ENCODE measurements around the gene FANCL.
"Not testable (repeated sequence)": the region's sequence is repeated elsewhere in the genome, so short reads cannot be mapped to it uniquely, and the experiment has no call there.

The FANCL gene

DNA sequence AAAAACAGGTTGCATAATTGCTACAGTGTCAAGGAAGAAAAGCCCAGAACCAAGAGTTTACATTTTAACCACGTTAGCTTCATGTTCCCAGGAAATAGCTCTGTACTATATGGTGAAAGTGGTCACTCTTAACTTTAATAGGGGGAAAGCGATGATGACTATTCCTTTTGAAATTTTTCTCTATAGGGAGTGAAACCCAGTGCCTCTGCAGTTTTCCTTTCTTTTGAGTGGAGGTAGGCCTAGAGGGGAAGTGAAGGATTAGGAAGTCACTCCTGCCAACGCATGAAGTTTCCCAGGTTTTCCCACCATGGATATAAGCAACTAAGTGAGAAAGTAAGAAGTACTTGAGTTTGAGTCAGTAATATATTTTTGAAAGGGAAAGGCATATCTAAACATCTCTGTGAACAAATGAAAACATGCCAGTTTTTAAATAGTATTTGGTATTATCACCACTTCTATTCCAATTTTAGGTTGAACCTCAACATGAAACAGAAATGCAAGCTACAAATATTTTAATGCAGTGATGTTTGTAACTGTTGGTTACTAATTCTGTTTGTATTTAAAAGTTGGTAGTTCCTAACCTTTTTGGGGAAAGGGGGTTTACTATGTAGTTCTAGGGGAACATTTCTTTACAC, 102.6 kb downstream of the FANCL start:
- no peak for DNase-seq

DNA sequence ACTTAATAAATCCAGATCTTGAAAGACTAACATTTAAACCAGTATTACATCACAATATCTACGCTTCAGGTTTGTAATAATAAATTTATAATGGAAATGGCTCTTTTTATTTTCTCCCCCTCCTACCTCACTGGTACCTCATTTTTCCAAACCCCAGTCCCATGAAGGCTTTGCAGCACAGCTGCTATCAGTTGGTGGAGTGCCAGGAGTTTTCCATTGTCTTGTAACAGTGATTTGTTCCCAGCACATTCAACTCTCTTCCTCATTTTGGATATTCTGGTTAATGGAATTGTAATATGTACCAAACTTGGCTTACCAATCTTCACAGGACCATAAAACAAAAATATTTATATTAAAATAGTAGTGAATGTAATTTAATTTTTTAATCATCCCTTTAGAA, 103.3 kb downstream of the FANCL start:
- no peak for DNase-seq

DNA sequence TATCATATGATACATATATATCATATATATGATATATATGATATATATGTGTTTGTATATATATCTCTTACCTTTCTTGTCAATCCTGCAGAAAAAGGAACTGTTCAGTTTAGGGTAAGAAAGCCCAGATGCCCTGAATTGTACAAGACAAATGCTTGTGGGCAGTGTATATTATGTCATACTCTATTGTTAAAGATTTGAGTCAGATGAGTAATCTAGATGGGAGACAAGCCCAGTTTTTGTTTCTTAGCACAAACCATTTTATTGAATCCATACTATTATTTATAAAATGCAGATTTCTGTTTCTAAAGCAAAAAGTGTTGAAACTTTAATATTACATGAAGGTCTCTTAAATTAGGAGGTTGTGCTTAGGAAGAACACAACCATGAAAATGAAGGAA, 103.9 kb downstream of the FANCL start:
- DNase-seq: no peak

DNA sequence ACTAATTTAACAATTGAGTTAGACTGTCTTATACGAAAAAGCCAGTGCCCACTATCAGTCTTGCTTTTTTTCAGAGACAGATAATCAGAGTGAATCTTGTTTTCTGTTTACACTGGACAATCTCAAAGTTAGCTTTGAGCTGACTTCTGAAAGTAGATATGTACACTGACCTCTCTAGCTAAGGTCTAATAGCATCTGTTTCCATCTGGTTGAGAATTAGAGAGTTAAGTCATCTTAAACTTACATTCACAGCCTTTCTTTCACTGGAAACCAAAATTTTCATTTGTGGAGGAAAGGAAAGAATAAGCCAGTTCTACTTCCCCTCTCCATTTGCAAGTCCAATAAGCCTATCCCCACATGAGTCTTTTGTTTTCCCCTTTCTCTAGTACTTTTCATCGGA, 105.3 kb downstream of the FANCL start:
- no peak for DNase-seq

DNA sequence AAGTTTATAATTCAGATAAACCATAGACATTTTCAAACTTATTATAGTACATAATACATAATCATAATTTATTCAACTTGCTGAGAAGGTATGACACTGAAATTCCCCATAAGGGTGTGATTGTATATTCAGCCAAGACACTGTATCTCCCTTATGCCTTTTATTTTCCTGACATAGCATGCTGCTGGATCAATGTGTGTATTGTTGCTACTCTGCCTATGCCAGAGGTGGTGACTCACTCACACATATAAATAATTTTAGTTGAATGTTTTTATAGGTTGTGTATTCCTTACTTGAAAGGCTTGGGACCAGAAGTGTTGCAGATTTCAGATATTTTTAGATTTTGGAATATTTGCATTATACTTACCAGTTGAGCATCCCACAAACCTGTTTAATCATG, 107.7 kb downstream of the FANCL start:
- no peak for DNase-seq

DNA sequence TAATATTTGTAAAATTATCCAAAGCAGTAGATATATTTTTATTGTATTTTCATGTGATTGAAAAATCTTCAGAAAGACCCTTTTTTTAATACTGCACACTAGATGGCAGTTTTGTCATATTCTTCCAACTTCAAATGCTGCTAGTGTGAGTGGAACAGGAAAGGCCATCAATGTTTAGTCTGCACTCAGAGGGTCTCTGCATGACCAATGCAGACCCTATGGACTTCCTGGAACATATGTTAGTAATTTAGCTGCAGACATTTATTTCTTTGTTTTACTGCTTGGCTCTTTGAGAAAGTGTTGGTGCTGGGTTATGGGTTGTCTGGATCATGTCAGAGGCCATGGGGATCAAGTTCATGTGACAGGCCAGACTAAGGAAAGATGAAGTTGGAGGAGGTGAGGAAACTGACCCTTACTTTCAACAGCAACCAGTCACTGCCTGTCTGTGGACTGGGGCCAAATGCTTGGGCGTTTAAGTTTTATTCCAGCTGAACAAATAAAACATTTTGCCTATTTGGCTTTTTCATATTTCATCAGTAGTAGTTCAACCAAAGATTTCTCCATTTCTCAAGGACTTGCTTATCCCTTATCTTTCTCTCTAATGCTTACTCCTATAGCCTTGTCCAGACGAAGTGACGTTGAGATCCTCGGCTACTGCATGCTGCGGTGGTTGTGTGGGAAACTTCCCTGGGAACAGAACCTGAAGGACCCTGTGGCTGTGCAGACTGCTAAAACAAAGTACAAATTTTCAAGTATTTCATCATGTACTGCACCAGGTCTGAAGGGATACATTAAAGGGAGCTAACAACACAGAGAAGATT, 109.7 kb downstream of the FANCL start:
- no peak for DNase-seq

DNA sequence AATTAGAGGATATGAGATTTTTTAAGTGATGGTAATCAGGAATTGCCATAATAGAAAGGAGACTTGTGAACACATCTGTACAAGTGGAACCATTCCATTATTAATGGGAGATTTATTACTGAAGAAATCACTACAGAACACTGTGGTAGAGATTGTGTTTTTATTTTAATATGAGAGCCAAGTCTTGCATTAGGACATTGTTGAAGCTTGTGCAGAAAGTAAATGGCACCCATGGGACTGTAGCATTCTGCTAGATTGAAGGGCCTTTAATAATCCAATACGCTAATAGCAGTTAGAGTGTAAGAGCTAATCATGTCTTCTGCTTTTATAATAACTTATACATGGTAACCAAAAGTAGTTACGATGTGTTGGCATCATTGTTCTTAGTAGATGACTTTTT, 110.9 kb downstream of the FANCL start:
- no peak for DNase-seq

DNA sequence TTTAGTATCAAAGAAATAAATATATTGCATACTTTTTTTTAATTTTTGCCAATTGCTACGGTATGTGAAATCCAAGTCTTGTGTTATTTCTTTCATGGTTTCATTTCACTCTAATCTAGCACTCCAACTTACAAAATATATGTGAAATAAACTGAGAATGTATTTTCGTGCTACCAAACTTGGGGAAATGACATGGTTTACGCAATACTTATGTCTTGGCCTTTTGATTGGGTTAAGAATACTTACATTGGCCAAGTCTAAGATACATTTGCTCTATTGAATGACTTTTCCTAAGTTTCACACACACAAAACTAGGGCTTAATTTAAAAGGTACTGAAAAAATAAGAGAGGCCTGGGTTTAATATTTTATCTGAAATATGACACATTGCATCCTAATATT, 114.0 kb downstream of the FANCL start:
- no peak for DNase-seq

DNA sequence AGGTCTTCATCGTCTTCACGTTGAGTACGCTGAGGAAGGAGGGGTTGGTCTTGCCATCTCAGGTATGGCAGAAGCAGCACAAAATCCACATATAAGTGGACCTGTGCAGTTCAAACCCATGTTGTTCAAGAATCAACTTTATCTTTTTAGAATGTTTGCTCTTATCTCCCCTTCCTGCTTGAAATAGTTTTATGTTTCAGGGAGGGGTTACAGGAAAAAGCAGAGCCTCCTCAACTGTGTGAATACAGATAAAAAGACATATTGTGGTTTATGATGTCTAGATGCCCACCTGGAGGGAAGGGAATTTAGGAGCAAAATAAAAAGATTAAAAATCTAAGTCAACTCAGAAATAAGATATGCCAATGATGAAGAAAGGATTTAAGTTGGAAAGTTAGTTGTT, 118.6 kb downstream of the FANCL start:
- DNase-seq: no peak

DNA sequence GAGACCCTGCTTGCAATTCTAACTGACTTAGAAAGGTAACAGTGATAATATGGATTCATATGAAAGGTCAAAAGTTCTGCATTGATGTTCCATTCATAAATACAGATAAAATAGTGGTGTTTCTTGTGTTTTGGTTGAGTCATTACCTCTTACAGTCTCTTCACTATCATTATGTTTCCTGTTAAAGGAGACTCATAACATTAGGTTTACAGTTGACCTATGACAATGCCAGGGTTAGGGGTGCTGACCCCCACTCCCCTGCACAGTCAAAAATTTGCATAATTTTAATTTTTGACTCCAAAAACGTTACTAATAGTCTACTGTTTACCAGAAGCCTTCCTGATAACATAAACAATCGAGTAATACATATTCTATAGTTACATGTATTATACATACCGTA, 119.1 kb downstream of the FANCL start:
- DNase-seq: no peak

DNA sequence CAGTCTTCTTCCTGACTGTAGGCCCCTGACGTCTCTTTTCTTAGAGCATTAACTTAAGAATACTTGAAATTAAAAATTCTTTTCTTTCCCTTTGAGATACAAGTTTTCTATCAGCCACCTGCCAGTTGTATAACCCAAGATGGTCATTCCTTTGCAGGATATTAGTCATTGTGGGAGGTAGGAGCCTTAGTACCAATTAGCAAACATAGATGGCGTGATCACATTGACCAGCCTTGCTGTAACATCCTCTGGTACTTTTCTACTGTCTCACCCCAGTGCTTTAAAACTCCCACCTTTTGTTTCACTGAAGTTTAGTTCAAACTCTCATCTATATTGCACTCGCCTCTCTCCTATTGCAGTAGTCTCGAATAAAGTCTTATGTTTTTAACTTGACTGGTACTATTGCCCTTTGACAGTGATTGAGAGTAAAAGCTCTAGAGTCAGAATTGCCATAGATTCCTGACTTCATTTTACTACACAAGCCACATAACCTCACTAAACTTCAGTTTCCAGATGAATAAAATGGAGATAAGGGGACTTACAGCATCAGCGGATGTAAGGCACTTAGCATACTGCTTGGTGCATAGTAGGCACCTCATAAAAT, 120.4 kb downstream of the FANCL start:
- DNase-seq: no peak

DNA sequence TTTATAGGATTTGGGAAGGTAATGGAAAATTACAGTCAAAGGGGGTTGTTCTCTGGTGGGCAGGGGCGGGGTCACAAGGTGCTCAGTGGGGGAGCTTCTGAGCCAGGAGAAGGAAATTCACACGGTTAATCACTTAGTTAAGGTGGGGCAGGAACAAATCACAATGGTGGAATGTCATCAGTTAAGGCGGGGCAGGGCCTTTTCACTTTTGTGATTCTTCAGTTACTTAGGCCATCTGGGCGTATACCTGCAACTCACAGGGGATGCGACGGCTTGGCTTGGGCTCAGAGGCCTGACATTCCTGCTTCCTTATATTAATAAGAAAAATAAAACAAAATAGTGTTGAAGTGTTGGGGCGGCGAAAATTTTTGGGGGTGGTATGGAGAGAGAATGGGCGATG, 127.6 kb downstream of the FANCL start:
- DNase-seq: not testable (repeated sequence)

DNA sequence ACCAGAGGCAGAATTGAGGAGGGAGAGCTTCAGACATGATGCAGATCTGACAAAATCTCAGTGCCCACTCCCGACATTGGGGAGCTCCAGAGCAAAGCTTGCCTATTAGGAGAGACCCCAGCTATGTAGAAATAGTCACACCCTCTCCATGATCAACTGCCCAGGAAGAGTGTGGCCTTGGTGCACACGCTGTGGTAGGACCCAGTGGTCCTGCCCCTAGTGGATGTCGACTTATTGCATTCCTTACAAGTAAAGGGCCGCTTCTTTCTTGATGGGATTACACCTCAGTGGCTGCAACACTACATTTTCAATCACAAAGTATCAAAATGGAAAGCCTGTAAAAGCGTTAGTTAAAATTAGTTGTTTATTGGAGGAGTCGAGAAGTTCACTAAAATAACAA, 130.4 kb downstream of the FANCL start:
- DNase-seq: no peak

DNA sequence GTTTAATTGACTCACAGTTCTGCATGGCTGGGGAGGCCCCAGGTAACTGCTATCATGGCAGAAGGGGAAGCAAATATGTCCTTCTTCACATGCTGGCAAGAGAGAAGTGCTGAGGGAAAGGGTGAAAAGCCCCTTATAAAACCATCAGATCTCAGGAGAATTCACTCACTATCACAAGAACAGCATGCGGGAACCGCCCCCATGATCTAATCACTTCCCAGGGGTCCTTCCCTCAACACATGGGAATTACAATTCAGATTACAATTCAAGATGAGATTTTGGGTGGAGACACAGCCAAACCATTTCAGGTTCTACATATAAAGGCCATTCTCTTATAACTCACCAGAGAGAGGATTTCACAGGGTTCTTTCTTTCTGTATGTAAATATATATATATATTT, 131.6 kb downstream of the FANCL start:
- no peak for DNase-seq
